H1 (cell line): Measurements from ENCODE around the gene WDR90. TPM values are rescaled to one million over a fixed set of nuclear protein-coding genes. Genes with fewer than 3 reads are reported as not detected.

Experiments
- CTCF ChIA-PET: fragments of 300-600 bp; sonication (Branson Sonifier 250); formaldehyde crosslinking; loops from one replicate; lab custom pipeline; 2021; ENCODE audit not compliant: partially characterized antibody; lab: Charles Lee
- POLR2A ChIA-PET: fragments of 300-600 bp; sonication (Branson Sonifier 250); formaldehyde crosslinking; loops from one replicate; lab custom pipeline; 2021; ENCODE audit warnings: inconsistent platforms; ENCODE audit not compliant: partially characterized antibody; lab: Charles Lee
- DNase-seq, 2 experiments: peaks; one replicate each; pipeline versions ENCODE4 v3.0.0 to v3.0.0-alpha.2; 2010 to 2022; ENCODE audit warnings: low spot score in 2 of 2, low read depth in 1 of 2, mixed read lengths in 1 of 2
- FAIRE-seq: peaks from 2 replicates; lab custom pipeline; 2011; peaks lifted over from hg19 to GRCh38; lab: Jason Lieb, UNC
- H2AFZ ChIP-seq: 2 replicates; pipeline ENCODE4 v1.8.1; 2012; ENCODE audit warnings: low read length, inconsistent platforms
- H2AK5ac ChIP-seq: 2 replicates; pipeline ENCODE4 v1.6.1; 2013; ENCODE audit warnings: low read depth, low read length
- H2BK120ac ChIP-seq: replicated peaks from 2 replicates; pipeline ENCODE3; 2013; ENCODE audit warnings: low read depth, low read length, inconsistent platforms
- H2BK12ac ChIP-seq: 2 replicates; pipeline ENCODE4 v1.6.1; 2013; ENCODE audit warnings: low read depth, low read length
- H2BK15ac ChIP-seq: 2 replicates; pipeline ENCODE4 v1.6.1; 2013; ENCODE audit warnings: low read length
- H2BK20ac ChIP-seq: 2 replicates; pipeline ENCODE4 v1.6.1; 2013; ENCODE audit warnings: low read length
- H2BK5ac ChIP-seq: 2 replicates; pipeline ENCODE4 v1.6.1; 2013; ENCODE audit warnings: low read depth, low read length
- H3K14ac ChIP-seq: 2 replicates; pipeline ENCODE4 v1.6.1; 2013; ENCODE audit warnings: inconsistent platforms; ENCODE audit not compliant: insufficient read length
- H3K18ac ChIP-seq: 2 replicates; pipeline ENCODE4 v1.6.1; 2013; ENCODE audit warnings: low read length; ENCODE audit errors: extremely low read depth
- H3K23ac ChIP-seq: 2 replicates; pipeline ENCODE4 v1.6.1; 2013; ENCODE audit warnings: inconsistent platforms; ENCODE audit not compliant: insufficient read length
- H3K23me2 ChIP-seq: 2 replicates; pipeline ENCODE4 v1.6.1; 2013; ENCODE audit warnings: low read depth, low read length
- H3K27ac ChIP-seq: 2 replicates; pipeline ENCODE4 v1.6.1; 2011; ENCODE audit warnings: low read depth, low read length, inconsistent platforms
- H3K27me3 ChIP-seq, 4 experiments: replicated peaks in 1 of 4; 1 replicate in 1 of 4; 2 replicates in 3 of 4; pipeline versions ENCODE4 v1.6.1 to v1.8.1; 2011 to 2013; ENCODE audit warnings: low read length in 3 of 4, mild to moderate bottlenecking in 3 of 4, inconsistent platforms in 2 of 4, mixed read lengths in 2 of 4, moderate library complexity in 1 of 4; ENCODE audit not compliant: control insufficient read depth in 3 of 4, insufficient read depth in 3 of 4; ENCODE audit errors: extremely low read depth in 1 of 4
- H3K36me3 ChIP-seq, 4 experiments: 2 replicates each; pipeline versions ENCODE4 v1.6.1 to v1.8.1; 2011 to 2013; ENCODE audit warnings: mild to moderate bottlenecking in 4 of 4, low read length in 3 of 4, moderate library complexity in 2 of 4, control low read depth in 1 of 4, inconsistent platforms in 1 of 4; ENCODE audit not compliant: insufficient read depth in 4 of 4, control insufficient read depth in 2 of 4
- H3K4ac ChIP-seq: replicated peaks from 2 replicates; pipeline ENCODE3; 2013; ENCODE audit warnings: low read length, low read depth, mixed read lengths, inconsistent platforms; ENCODE audit not compliant: insufficient read length
- H3K4me1 ChIP-seq, 4 experiments: replicated peaks in 1 of 4; 1 replicate in 1 of 4; 2 replicates in 3 of 4; pipeline versions ENCODE4 v1.6.1 to v1.8.1; 2011 to 2013; ENCODE audit warnings: low read length in 3 of 4, inconsistent platforms in 2 of 4, mixed read lengths in 1 of 4; ENCODE audit not compliant: insufficient read depth in 4 of 4, control insufficient read depth in 3 of 4
- H3K4me2 ChIP-seq, 2 experiments: 2 replicates each; pipeline versions ENCODE4 v1.6.1 to v1.8.1; 2011 to 2013; ENCODE audit warnings: low read depth in 2 of 2, low read length in 2 of 2, control low read depth in 1 of 2, inconsistent platforms in 1 of 2, mild to moderate bottlenecking in 1 of 2; ENCODE audit not compliant: insufficient read depth in 1 of 2
- H3K4me3 ChIP-seq, 4 experiments: fragments of 200-600, 300-600 bp in 1 of 4; sonication (generic), shearing (Covaris generic), sonication (Bioruptor Twin) in 1 of 4; 2 replicates each; pipeline versions ENCODE4 v1.5.1 to v1.8.1; 2011 to 2016; ENCODE audit warnings: low read length in 4 of 4, low read depth in 3 of 4, control low read depth in 2 of 4, inconsistent platforms in 2 of 4, mild to moderate bottlenecking in 2 of 4, mixed read lengths in 1 of 4, moderate library complexity in 1 of 4; ENCODE audit not compliant: insufficient read depth in 2 of 4; ENCODE audit errors: extremely low read depth in 1 of 4
- H3K56ac ChIP-seq: replicated peaks from 2 replicates; pipeline ENCODE3; 2013; ENCODE audit warnings: low read depth, mild to moderate bottlenecking, mixed read lengths, low read length, inconsistent platforms; ENCODE audit not compliant: insufficient read length
- H3K79me1 ChIP-seq: 2 replicates; pipeline ENCODE4 v1.6.1; 2013; ENCODE audit warnings: low read depth, low read length, control low read depth
- H3K79me2 ChIP-seq, 2 experiments: 2 replicates each; pipeline versions ENCODE4 v1.6.1 to v1.8.1; 2012 to 2013; ENCODE audit warnings: low read length in 2 of 2, mild to moderate bottlenecking in 2 of 2, inconsistent platforms in 1 of 2; ENCODE audit not compliant: insufficient read depth in 2 of 2, control insufficient read depth in 1 of 2
- H3K9ac ChIP-seq, 4 experiments: replicated peaks in 1 of 4; 1 replicate in 1 of 4; 2 replicates in 3 of 4; pipeline versions ENCODE4 v1.6.1 to v1.8.1; 2011 to 2013; ENCODE audit warnings: low read depth in 3 of 4, low read length in 3 of 4, control low read depth in 2 of 4, mild to moderate bottlenecking in 2 of 4, moderate library complexity in 2 of 4, inconsistent platforms in 1 of 4; ENCODE audit errors: extremely low read depth in 1 of 4
- H3K9me3 ChIP-seq, 2 experiments: 2 replicates each; pipeline versions ENCODE4 v1.6.1 to v1.8.1; 2012 to 2013; ENCODE audit warnings: mild to moderate bottlenecking in 2 of 2, moderate library complexity in 2 of 2, control low read depth in 1 of 2, inconsistent platforms in 1 of 2, low read depth in 1 of 2, low read length in 1 of 2, mixed read lengths in 1 of 2; ENCODE audit not compliant: insufficient read depth in 2 of 2
- H4K20me1 ChIP-seq, 2 experiments: replicated peaks in 1 of 2; 2 replicates each; pipeline versions ENCODE3 to v1.8.1; 2011 to 2013; ENCODE audit warnings: inconsistent platforms in 2 of 2, low read length in 2 of 2, mild to moderate bottlenecking in 1 of 2; ENCODE audit not compliant: insufficient read depth in 2 of 2, control insufficient read depth in 1 of 2
- H4K5ac ChIP-seq: 2 replicates; pipeline ENCODE4 v1.6.1; 2013; ENCODE audit warnings: low read length, low read depth, mixed read lengths, inconsistent platforms; ENCODE audit not compliant: insufficient read length
- H4K8ac ChIP-seq: 2 replicates; pipeline ENCODE4 v1.8.0; 2013; ENCODE audit warnings: mild to moderate bottlenecking, moderate library complexity, low read length, inconsistent platforms; ENCODE audit not compliant: insufficient read depth; ENCODE audit errors: extremely low read depth
- H4K91ac ChIP-seq: replicated peaks from 2 replicates; pipeline ENCODE3; 2013; ENCODE audit warnings: low read length, mixed read lengths, inconsistent platforms; ENCODE audit not compliant: insufficient read length
- BACH1 ChIP-seq: IDR thresholded peaks from 2 replicates; pipeline ENCODE4 v1.6.1; 2012; ENCODE audit warnings: low read length, improper control_type of control experiment
- BCL11A ChIP-seq, 2 experiments: IDR thresholded peaks; one replicate each; pipeline ENCODE4 v1.6.1; 2011; ENCODE audit warnings: low read depth in 2 of 2, low read length in 2 of 2, mild to moderate bottlenecking in 2 of 2
- FOSL1 ChIP-seq: IDR thresholded peaks from 2 replicates; pipeline ENCODE4 v1.6.1; 2011; ENCODE audit warnings: mild to moderate bottlenecking, low read depth, low read length, moderate library complexity; ENCODE audit not compliant: insufficient read depth
- JUND ChIP-seq: IDR thresholded peaks from 2 replicates; pipeline ENCODE4 v1.6.1; 2011; ENCODE audit warnings: mild to moderate bottlenecking, improper control_type of control experiment, low read length
- PHF8 ChIP-seq: fragments of 200-600 bp; sonication (generic); conservative IDR thresholded peaks from 2 replicates; pipeline ENCODE4 v1.7.1; 2012; ENCODE audit warnings: low read depth, mild to moderate bottlenecking, inconsistent platforms, low read length, moderate library complexity
- YY1 ChIP-seq: IDR thresholded peaks from 2 replicates; pipeline ENCODE4 v1.6.1; 2011; ENCODE audit warnings: low read depth, mild to moderate bottlenecking, low read length
- ZNF274 ChIP-seq: IDR thresholded peaks from 2 replicates; pipeline ENCODE4 v1.7.0; 2012; ENCODE audit warnings: low read length, borderline replicate concordance; ENCODE audit errors: extremely low read depth
- WGBS, 2 experiments: shearing (Covaris generic) in 1 of 2; methylation state at CpG; one replicate each; pipeline versions ENCODE4 v1.1.6 to v1.1.7; 2013 to 2015; ENCODE audit warnings: low lambda C conversion rate in 2 of 2, mixed read lengths in 2 of 2, inconsistent platforms in 1 of 2, low coverage in 1 of 2, missing lambda C conversion rate in 1 of 2; ENCODE audit not compliant: insufficient replicate concordance in 2 of 2, insufficient coverage in 1 of 2, insufficient read length in 1 of 2; ENCODE audit errors: extremely low coverage in 1 of 2, missing lambda C conversion rate in 1 of 2; 5-methylcytosine and 5-hydroxymethylcytosine counted together
- polyA plus RNA-seq, 7 experiments: library from polyadenylated mRNA; depleted of rRNA in 3 of 7; stranded (reverse) in 5 of 7; unstranded in 2 of 7; fragments of >200 nt in 5 of 7; fragments of 200-250 nt in 2 of 7; gene quantifications; 1 replicate in 5 of 7; 2 replicates in 1 of 7; 4 replicates in 1 of 7; pipeline versions ENCODE4 v1.2.1 to v1.2.3, GENCODE V29; 2011 to 2013; ENCODE audit warnings: missing spikeins in 2 of 7, mixed read lengths in 2 of 7
- total RNA-seq: library from RNA; stranded (reverse); fragmentation: NEBNext Ultra II Directional; extraction: Animal tissue kit (Norgen Biotek cat#: 25700); gene quantifications from 2 replicates; pipeline ENCODE4 v1.2.1, GENCODE V29; 2021
- TF ChIP-seq, protein P1 (sequence below), 3 experiments: IDR thresholded peaks; 1 replicate in 2 of 3; 2 replicates in 1 of 3; pipeline versions ENCODE4 v1.5.1 to v1.6.1; 2011; ENCODE audit warnings: low read length in 3 of 3, mild to moderate bottlenecking in 3 of 3, inconsistent platforms in 2 of 3, low read depth in 1 of 3, moderate library complexity in 1 of 3; ENCODE audit not compliant: insufficient read depth in 1 of 3; ENCODE audit errors: control extremely low read depth in 1 of 3

The WDR90 gene
- total and polyA plus RNA-seq, 2 of the 8 experiments (the other 6 are each of a cell fraction or from before 2014, with no cell fraction given): 24.0 to 47.2 TPM

DNA sequence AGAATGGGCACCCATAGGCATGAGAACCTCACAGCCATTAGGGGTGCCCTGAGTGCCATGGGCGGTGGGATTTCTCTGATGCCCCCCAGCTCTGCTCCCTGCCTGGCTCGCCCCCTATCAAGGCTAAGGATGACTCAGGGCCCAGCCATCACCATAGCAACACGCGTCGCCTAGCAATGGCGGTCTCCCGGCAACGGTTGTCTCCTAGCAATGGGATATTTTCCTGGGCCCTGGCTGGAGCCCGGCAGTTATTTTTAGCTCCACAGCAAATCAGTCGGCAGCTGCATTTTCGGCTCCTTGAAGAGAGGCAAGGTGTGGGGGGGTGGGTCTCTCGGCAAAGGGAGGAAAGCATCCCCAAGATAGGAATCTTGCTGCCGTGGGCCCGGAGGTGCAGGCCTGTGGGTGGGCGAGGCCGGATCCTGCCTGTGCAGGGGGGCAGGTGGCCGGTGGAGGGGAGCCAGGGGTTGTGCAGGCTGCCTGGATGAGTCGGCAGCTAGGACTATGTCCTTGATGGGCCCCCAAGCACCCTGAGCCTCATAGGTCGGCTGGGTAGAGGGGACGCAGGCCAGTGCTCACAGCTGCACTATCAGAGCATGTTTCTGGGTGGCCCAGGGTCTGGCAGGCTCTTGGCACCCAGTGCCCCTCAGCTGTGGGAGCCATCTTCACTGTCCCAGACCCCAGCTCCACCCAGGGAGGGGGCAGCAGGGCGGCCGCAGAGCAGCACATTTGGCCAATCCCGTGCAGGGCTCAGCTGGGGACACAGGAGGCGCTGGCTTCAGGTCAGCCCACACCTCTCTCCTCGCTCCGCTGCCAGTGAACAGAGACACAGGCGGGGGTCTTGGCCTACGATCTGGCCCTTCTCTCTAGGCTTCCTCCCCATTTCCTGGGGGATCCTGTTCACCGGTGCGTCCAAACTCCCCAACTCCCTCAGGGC lies 60.7 kb downstream of the WDR90 start:
- Histone ChIP-seq H4K8ac (peak overlapping the region; percentile 85), H2AK5ac (no peak overlapping the region), H3K9me3 (no peaks in the 10 kb centered on the region), H3K4me3 (no peak overlapping the region; a peak in 1 of 8 replicates), H3K9ac (no peak overlapping the region; a peak in 1 of 7 replicates), H3K4me2 (no peak overlapping the region), H4K20me1 (peaks cover 3 to 8% of the 10 kb centered on the region in 2 experiments), H2BK120ac (no peak overlapping the region), H3K14ac (no peak overlapping the region), H3K4ac (no peak overlapping the region), H3K79me1 (no peaks in the 10 kb centered on the region), H3K56ac (no peak overlapping the region), H2BK20ac (no peak overlapping the region), H3K18ac (no peak overlapping the region), H2BK5ac (no peak overlapping the region), H3K36me3 (no peaks in the 10 kb centered on the region), H3K23me2 (peaks cover 14% of the 10 kb centered on the region; the same call in 1 of the 2 replicates), H4K91ac (no peak overlapping the region), H2AFZ (no peak overlapping the region), H3K27me3 (peaks cover 20 to 65% (median 50%) of the 10 kb centered on the region in 4 experiments), H3K27ac (no peak overlapping the region), H3K23ac (no peak overlapping the region), H4K5ac (no peak overlapping the region), H3K4me1 (peaks cover 0 to 8% (median 5%) of the 10 kb centered on the region in 4 experiments; a peak in 4 of 7 replicates), H2BK15ac (no peak overlapping the region), H2BK12ac (no peak overlapping the region), H3K79me2 (no peaks in the 10 kb centered on the region)
- FAIRE-seq (no peak), DNase-seq (no peak)
- CTCF ChIA-PET: interaction anchor here (0.8 to 33.4 kb wide), 13 partner anchors 7 to 394 kb away, joined by 3 to 977 read pairs (median 4); partner anchors contain the start of genes ANTKMT, CCDC78, CHTF18 and CIAO3
- WGBS, 2 experiments: 65% methylated on average over 28 of the region's 30 CpGs; no CpG with 5 or more reads in 1 of the 2 experiments
- POLR2A ChIA-PET: interaction anchor here (0.6 to 20.9 kb wide), 8 partner anchors 8 to 91 kb away, joined by 3 to 353 read pairs (median 4); partner anchors contain the start of genes ANTKMT, CCDC78, HAGHL and JMJD8
- TF ChIP-seq JUND (0 out of 2 replicates have a peak, but pooled peaks have one; percentile 40), FOSL1 (no peak), PHF8 (no peak), ZNF274 (no peak), BACH1 (peak; percentile 49; the same call in 1 of the 2 replicates), BCL11A (IDR thresholded peaks at IDR 0.05; ENCODE audit: low read depth in 2 of 2, low read length in 2 of 2) (no peak), YY1 (no peak)
- TF ChIP-seq, protein P1, sequence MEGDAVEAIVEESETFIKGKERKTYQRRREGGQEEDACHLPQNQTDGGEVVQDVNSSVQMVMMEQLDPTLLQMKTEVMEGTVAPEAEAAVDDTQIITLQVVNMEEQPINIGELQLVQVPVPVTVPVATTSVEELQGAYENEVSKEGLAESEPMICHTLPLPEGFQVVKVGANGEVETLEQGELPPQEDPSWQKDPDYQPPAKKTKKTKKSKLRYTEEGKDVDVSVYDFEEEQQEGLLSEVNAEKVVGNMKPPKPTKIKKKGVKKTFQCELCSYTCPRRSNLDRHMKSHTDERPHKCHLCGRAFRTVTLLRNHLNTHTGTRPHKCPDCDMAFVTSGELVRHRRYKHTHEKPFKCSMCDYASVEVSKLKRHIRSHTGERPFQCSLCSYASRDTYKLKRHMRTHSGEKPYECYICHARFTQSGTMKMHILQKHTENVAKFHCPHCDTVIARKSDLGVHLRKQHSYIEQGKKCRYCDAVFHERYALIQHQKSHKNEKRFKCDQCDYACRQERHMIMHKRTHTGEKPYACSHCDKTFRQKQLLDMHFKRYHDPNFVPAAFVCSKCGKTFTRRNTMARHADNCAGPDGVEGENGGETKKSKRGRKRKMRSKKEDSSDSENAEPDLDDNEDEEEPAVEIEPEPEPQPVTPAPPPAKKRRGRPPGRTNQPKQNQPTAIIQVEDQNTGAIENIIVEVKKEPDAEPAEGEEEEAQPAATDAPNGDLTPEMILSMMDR (IDR thresholded peaks at IDR 0.05; ENCODE audit: control extremely low read depth in 1 of 3, insufficient read depth in 1 of 3, low read depth in 1 of 3, low read length in 3 of 3): peak in 2 of 3 experiments; percentile 22 to 28; a peak in 2 of 4 replicates
